Gastrocnemius medialis (tissue), 4 donors: Measurements from ENCODE around the gene SLC18A3. TPM values are rescaled to one million over a fixed set of nuclear protein-coding genes. Genes with fewer than 3 reads are reported as not detected.

Experiments used
- ATAC-seq, 2 donors: fragments of 150-250 bp; one replicate each; pipeline ENCODE4 v1.9.1; 2016
- DNase-seq, 2 donors: peaks; one replicate each; pipeline ENCODE4 v3.0.0-alpha.2; 2019
- H3K27ac ChIP-seq, 4 donors: fragments of 200-600 bp; sonication (generic); 1 replicate in 1 of 4; 2 replicates in 3 of 4; pipeline ENCODE4 v1.5.1; 2016 to 2018; ENCODE audit warnings: mild to moderate bottlenecking in 2 of 4, moderate library complexity in 1 of 4
- H3K27me3 ChIP-seq, 3 donors: fragments of 200-600 bp; sonication (generic) in 2 of 3; 1 replicate in 1 of 3; 2 replicates in 2 of 3; pipeline versions ENCODE4 v1.5.1 to v1.6.0; 2016 to 2019; ENCODE audit warnings: mild to moderate bottlenecking in 1 of 3, moderate library complexity in 1 of 3
- H3K36me3 ChIP-seq, 2 donors: fragments of 200-600 bp; sonication (generic) in 1 of 2; one replicate each; pipeline ENCODE4 v1.5.1; 2017 to 2018
- H3K4me1 ChIP-seq, 2 donors: fragments of 200-600 bp; sonication (generic) in 1 of 2; one replicate each; pipeline ENCODE4 v1.5.1; 2016 to 2017; ENCODE audit warnings: mild to moderate bottlenecking in 2 of 2
- H3K4me3 ChIP-seq, 4 donors: fragments of 200-600 bp; sonication (generic) in 3 of 4; 1 replicate in 1 of 4; 2 replicates in 3 of 4; pipeline ENCODE4 v1.5.1; 2016 to 2019; ENCODE audit warnings: mild to moderate bottlenecking in 2 of 4
- H3K9me3 ChIP-seq, 3 donors: fragments of 200-600 bp; sonication (generic) in 2 of 3; 1 replicate in 1 of 3; 2 replicates in 2 of 3; pipeline ENCODE4 v1.5.1; 2016 to 2019
- CTCF ChIP-seq, 5 experiments: fragments of 450-650 bp in 3 of 5; fragments of 200-600 bp in 2 of 5; sonication (generic) in 2 of 5; IDR thresholded peaks in 4 of 5; conservative IDR thresholded peaks in 1 of 5; 1 replicate in 4 of 5; 2 replicates in 1 of 5; pipeline ENCODE4 v1.5.1; 2016 to 2019; ENCODE audit warnings: antibody characterized with exemption in 5 of 5, mild to moderate bottlenecking in 3 of 5, moderate library complexity in 3 of 5
- POLR2A ChIP-seq, 2 donors: fragments of 450-650 bp; IDR thresholded peaks; one replicate each; pipeline ENCODE4 v1.6.1; 2017; ENCODE audit warnings: antibody characterized with exemption in 2 of 2, mild to moderate bottlenecking in 2 of 2, moderate library complexity in 2 of 2
- in situ Hi-C, 4 donors: fragments of 200-750 bp; cut with MboI; loops; one replicate each; pipeline versions ENCODE4 v1.15.0 to v1.8.0; 2017; ENCODE audit warnings: low sequenced_read_pairs in 4 of 4
- intact Hi-C: fragments of 100-400 bp; cut with DNase I; formaldehyde crosslinking; loops from one replicate; pipeline ENCODE4 v1.15.1; 2023; ENCODE audit warnings: low total_unique reads
- total RNA-seq, 4 donors: library from RNA; depleted of rRNA; stranded (reverse); fragments of >200 nt; gene quantifications; one replicate each; pipeline versions ENCODE4 v1.1.0 to v1.2.3, GENCODE V29; 2016

SLC18A3 gene
- total RNA-seq, 4 donors from 2014 or later, result not detected

- TF ChIP-seq CTCF (IDR thresholded peaks at IDR 0.05 in 4 of 5, conservative IDR thresholded peaks at IDR 0.05 in 1 of 5) (no peak), POLR2A (IDR thresholded peaks at IDR 0.05) (no peak)
- DNase-seq (no peak), ATAC-seq (no peak)
- intact Hi-C loops, result no loop called here
- no peaks in the 10 kb centered on the region for H3K9me3 ChIP-seq
- in situ Hi-C loops, result no loop called here
- H3K27ac ChIP-seq, result no peak overlapping the region
- no peaks in the 10 kb centered on the region for H3K27me3 ChIP-seq
- H3K4me3 ChIP-seq, result no peak overlapping the region
- H3K4me1 ChIP-seq, result no peaks in the 10 kb centered on the region
- no peaks in the 10 kb centered on the region for H3K36me3 ChIP-seq
Measured at GRCh38 chr10:49593998-49594397, 16.1 kb upstream of the SLC18A3 start.

GRCh38 chr10:49594594-49594993 is 15.5 kb upstream of the SLC18A3 start:
- no peaks in the 10 kb centered on the region for H3K27me3 ChIP-seq
- no peaks in the 10 kb centered on the region for H3K4me1 ChIP-seq
- in situ Hi-C loops (no loop called here), intact Hi-C loops (no loop called here)
- ATAC-seq (no peak), DNase-seq (no peak)
- no peak overlapping the region for H3K4me3 ChIP-seq
- no peaks in the 10 kb centered on the region for H3K36me3 ChIP-seq
- no peak overlapping the region for H3K27ac ChIP-seq
- H3K9me3 ChIP-seq, result no peaks in the 10 kb centered on the region
- TF ChIP-seq POLR2A (IDR thresholded peaks at IDR 0.05), result no peak
- TF ChIP-seq CTCF (IDR thresholded peaks at IDR 0.05 in 4 of 5, conservative IDR thresholded peaks at IDR 0.05 in 1 of 5), result peak in 4 of 5 experiments; percentile 10 to 68 (median 49)

GRCh38 chr10:49595003-49595712 is 15.0 kb upstream of the SLC18A3 start:
- no peak for TF ChIP-seq POLR2A (IDR thresholded peaks at IDR 0.05)
- TF ChIP-seq CTCF (IDR thresholded peaks at IDR 0.05 in 4 of 5, conservative IDR thresholded peaks at IDR 0.05 in 1 of 5), result no peak
- no peak for DNase-seq

GRCh38 chr10:49595713-49596492 is 14.2 kb upstream of the SLC18A3 start:
- intact Hi-C loops (no loop called here), in situ Hi-C loops (no loop called here)
- H3K4me3 ChIP-seq, result no peak overlapping the region
- H3K27me3 ChIP-seq, result no peaks in the 10 kb centered on the region
- H3K36me3 ChIP-seq, result no peaks in the 10 kb centered on the region
- H3K4me1 ChIP-seq, result no peaks in the 10 kb centered on the region
- ATAC-seq, result no peak
- no peaks in the 10 kb centered on the region for H3K9me3 ChIP-seq
- no peak overlapping the region for H3K27ac ChIP-seq
- TF ChIP-seq CTCF (IDR thresholded peaks at IDR 0.05 in 4 of 5, conservative IDR thresholded peaks at IDR 0.05 in 1 of 5), result no peak
- no peak for TF ChIP-seq POLR2A (IDR thresholded peaks at IDR 0.05)
- DNase-seq, result no peak

More at GRCh38 chr10:49595003-49595712, 15.0 kb upstream of the SLC18A3 start:
- H3K4me1 ChIP-seq, result no peaks in the 10 kb centered on the region
- no peak overlapping the region for H3K27ac ChIP-seq
- no peaks in the 10 kb centered on the region for H3K9me3 ChIP-seq
- intact Hi-C loops (no loop called here), in situ Hi-C loops (no loop called here)
- no peaks in the 10 kb centered on the region for H3K36me3 ChIP-seq
- no peak for ATAC-seq
- no peak overlapping the region for H3K4me3 ChIP-seq
- no peaks in the 10 kb centered on the region for H3K27me3 ChIP-seq
